GM18909 (cell line): Measurements from ENCODE around the gene CCDC171.
A peak's percentile ranks its signal among the peaks of the same experiment; 100 is the strongest.
"Not testable (repeated sequence)": the region's sequence is repeated elsewhere in the genome, so short reads cannot be mapped to it uniquely, and the experiment has no call there.

Source experiments
- ATAC-seq: cut with Tn5 transposase; IDR thresholded peaks from one replicate; pipeline ENCODE4 v1.9.1; 2021; ENCODE audit warnings: mild to moderate bottlenecking; ENCODE audit not compliant: unreplicated experiment, poor library complexity

CCDC171 gene

GRCh38 chr9:15549611-15550010, 3.2 kb upstream of the CCDC171 start:
- ATAC-seq: no peak

- peak; percentile 29 for ATAC-seq
Measured at GRCh38 chr9:15553528-15553898, 670 bp downstream of the CCDC171 start.

- no peak for ATAC-seq
Measured at GRCh38 chr9:15570769-15571168, 17.9 kb downstream of the CCDC171 start.

- ATAC-seq: no peak
Measured at GRCh38 chr9:15572200-15572770, 19.4 kb downstream of the CCDC171 start.

GRCh38 chr9:15576350-15577050, 23.7 kb downstream of the CCDC171 start:
- no peak for ATAC-seq

GRCh38 chr9:15578714-15579113, 25.9 kb downstream of the CCDC171 start:
- ATAC-seq: no peak

GRCh38 chr9:15584379-15584778, 31.5 kb downstream of the CCDC171 start:
- ATAC-seq: no peak

- ATAC-seq: no peak
Measured at GRCh38 chr9:15592317-15592716, 39.5 kb downstream of the CCDC171 start.

- ATAC-seq: not testable (repeated sequence)
Measured at GRCh38 chr9:15592940-15593339, 40.1 kb downstream of the CCDC171 start.

GRCh38 chr9:15600666-15601330, 48.0 kb downstream of the CCDC171 start:
- ATAC-seq: not testable (repeated sequence)

GRCh38 chr9:15606643-15607472, 54.0 kb downstream of the CCDC171 start:
- peak; percentile 66 for ATAC-seq

- ATAC-seq: peak; percentile 77
Measured at GRCh38 chr9:15612962-15613361, 60.1 kb downstream of the CCDC171 start.

- no peak for ATAC-seq
Measured at GRCh38 chr9:15617782-15618181, 64.9 kb downstream of the CCDC171 start.

GRCh38 chr9:15618540-15619331, 65.9 kb downstream of the CCDC171 start:
- no peak for ATAC-seq

- no peak for ATAC-seq
Measured at GRCh38 chr9:15622318-15622971, 69.6 kb downstream of the CCDC171 start.

GRCh38 chr9:15635752-15636151, 82.9 kb downstream of the CCDC171 start:
- ATAC-seq: no peak

- ATAC-seq: no peak
Measured at GRCh38 chr9:15640121-15640520, 87.3 kb downstream of the CCDC171 start.

GRCh38 chr9:15641291-15641690, 88.4 kb downstream of the CCDC171 start:
- ATAC-seq: no peak

- ATAC-seq: no peak
Measured at GRCh38 chr9:15642369-15642962, 89.6 kb downstream of the CCDC171 start.
